ENCODE results near the gene IL31RA. TPM values are rescaled to one million over a fixed set of nuclear protein-coding genes. Genes with fewer than 3 reads are reported as not detected.

The IL31RA gene
- total RNA-seq, 2 donors from 2014 or later: 1.1 to 6.6 TPM

GRCh38 chr5:55841976-55842375, 9.2 kb upstream of the IL31RA start:
- Histone ChIP-seq H3K9me3 (no peaks in the 10 kb centered on the region), H3K27me3 (replicated peaks; ENCODE audit: insufficient read depth) (no peaks in the 10 kb centered on the region), H3K36me3 (no peaks in the 10 kb centered on the region), H3K4me1 (ENCODE audit: control insufficient read depth in 1 of 2, low read depth in 2 of 2) (no peaks in the 10 kb centered on the region), H3K4me3 (no peak overlapping the region), H3K27ac (no peak overlapping the region)
- DNase-seq (ENCODE audit: low spot score) (no peak), ATAC-seq (ENCODE audit: insufficient number of reproducible peaks, low FRiP score, low read depth) (no peak)
- TF ChIP-seq, protein P1, sequence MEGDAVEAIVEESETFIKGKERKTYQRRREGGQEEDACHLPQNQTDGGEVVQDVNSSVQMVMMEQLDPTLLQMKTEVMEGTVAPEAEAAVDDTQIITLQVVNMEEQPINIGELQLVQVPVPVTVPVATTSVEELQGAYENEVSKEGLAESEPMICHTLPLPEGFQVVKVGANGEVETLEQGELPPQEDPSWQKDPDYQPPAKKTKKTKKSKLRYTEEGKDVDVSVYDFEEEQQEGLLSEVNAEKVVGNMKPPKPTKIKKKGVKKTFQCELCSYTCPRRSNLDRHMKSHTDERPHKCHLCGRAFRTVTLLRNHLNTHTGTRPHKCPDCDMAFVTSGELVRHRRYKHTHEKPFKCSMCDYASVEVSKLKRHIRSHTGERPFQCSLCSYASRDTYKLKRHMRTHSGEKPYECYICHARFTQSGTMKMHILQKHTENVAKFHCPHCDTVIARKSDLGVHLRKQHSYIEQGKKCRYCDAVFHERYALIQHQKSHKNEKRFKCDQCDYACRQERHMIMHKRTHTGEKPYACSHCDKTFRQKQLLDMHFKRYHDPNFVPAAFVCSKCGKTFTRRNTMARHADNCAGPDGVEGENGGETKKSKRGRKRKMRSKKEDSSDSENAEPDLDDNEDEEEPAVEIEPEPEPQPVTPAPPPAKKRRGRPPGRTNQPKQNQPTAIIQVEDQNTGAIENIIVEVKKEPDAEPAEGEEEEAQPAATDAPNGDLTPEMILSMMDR (IDR thresholded peaks at IDR 0.05): no peak

DNA sequence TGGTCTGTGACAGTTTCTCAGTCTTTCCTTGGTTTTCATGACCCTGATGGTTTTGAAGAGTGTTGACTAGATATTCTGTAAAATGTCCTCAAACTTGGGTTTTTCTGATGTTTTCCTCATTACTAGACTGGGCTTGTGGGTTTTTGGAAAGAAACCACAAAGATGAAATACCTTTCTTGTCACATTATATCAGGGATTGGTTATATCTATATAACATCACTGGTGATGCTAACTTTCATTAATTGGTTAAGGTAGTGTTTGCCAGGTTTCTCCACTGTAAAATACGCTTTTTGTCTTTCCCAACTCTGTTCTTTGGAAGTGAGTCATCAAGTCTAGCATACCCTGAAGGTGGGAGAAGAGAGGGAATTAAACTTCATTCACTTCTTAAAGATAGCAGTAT, 3.3 kb upstream of the IL31RA start:
- no peak overlapping the region for H3K27ac ChIP-seq
- ATAC-seq (ENCODE audit: insufficient number of reproducible peaks, low FRiP score, low read depth) (no peak), DNase-seq (ENCODE audit: low spot score) (no peak)
- H3K27me3 ChIP-seq (replicated peaks; ENCODE audit: insufficient read depth): no peaks in the 10 kb centered on the region
- TF ChIP-seq, protein P1 (IDR thresholded peaks at IDR 0.05): no peak
- H3K4me3 ChIP-seq: no peak overlapping the region
- H3K4me1 ChIP-seq (ENCODE audit: control insufficient read depth in 1 of 2, low read depth in 2 of 2): peaks cover 4 to 9% of the 10 kb centered on the region in 2 donors
- H3K36me3 ChIP-seq: no peaks in the 10 kb centered on the region
- H3K9me3 ChIP-seq: no peaks in the 10 kb centered on the region

DNA sequence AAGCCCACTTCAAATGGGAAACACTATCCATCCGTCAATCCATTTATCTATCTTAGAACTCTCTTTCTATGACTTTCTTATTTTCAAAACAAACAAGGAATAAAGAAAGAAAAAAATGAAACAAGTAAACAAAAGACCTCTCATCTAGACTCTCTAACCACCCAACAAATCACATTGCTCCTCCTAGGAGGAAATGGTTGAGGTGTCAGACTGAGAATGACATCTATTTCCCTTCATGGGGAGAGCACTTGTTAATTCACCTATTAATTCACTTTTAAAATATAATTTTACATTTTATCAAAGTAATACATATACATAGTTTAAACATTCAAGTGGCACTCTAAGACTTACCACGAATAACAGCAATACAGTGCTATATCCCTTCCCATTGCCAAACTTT, 2.4 kb upstream of the IL31RA start:
- DNase-seq (ENCODE audit: low spot score) (no peak), ATAC-seq (ENCODE audit: insufficient number of reproducible peaks, low FRiP score, low read depth) (no peak)
- H3K27ac ChIP-seq: no peak overlapping the region
- no peaks in the 10 kb centered on the region for H3K27me3 ChIP-seq (replicated peaks; ENCODE audit: insufficient read depth)
- peaks cover 4 to 14% of the 10 kb centered on the region in 2 donors for H3K4me1 ChIP-seq (ENCODE audit: control insufficient read depth in 1 of 2, low read depth in 2 of 2)
- no peak overlapping the region for H3K4me3 ChIP-seq
- TF ChIP-seq, protein P1 (IDR thresholded peaks at IDR 0.05): no peak
- H3K36me3 ChIP-seq: no peaks in the 10 kb centered on the region
- H3K9me3 ChIP-seq: no peaks in the 10 kb centered on the region

DNA sequence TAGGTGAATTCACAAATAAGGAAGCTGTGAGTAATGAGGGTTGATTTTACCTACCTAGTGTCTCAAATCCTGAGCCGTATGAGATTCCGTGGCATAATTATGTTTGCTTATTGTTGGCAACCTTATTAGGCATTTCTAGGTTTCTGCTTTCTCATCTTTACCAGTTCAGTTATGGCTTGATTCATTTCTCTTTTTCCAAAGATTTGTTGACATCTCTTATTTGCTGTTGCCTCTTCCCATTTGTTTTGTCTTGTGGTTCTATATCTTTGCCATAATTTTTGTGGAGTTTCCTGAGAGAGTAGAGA, 470 bp downstream of the IL31RA start:
- Histone ChIP-seq H3K4me3 (peak overlapping the region; percentile 65), H3K27me3 (replicated peaks; ENCODE audit: insufficient read depth) (no peaks in the 10 kb centered on the region), H3K36me3 (no peaks in the 10 kb centered on the region), H3K4me1 (ENCODE audit: control insufficient read depth in 1 of 2, low read depth in 2 of 2) (peaks cover 4 to 17% of the 10 kb centered on the region in 2 donors), H3K9me3 (no peaks in the 10 kb centered on the region), H3K27ac (no peak overlapping the region)
- ATAC-seq (ENCODE audit: insufficient number of reproducible peaks, low FRiP score, low read depth): no peak
- TF ChIP-seq, protein P1 (IDR thresholded peaks at IDR 0.05): no peak
- no peak for DNase-seq (ENCODE audit: low spot score)

- peaks cover 4 to 17% of the 10 kb centered on the region in 2 donors for H3K4me1 ChIP-seq (ENCODE audit: control insufficient read depth in 1 of 2, low read depth in 2 of 2)
- ATAC-seq (ENCODE audit: insufficient number of reproducible peaks, low FRiP score, low read depth) (no peak), DNase-seq (ENCODE audit: low spot score) (no peak)
- no peaks in the 10 kb centered on the region for H3K9me3 ChIP-seq
- no peaks in the 10 kb centered on the region for H3K27me3 ChIP-seq (replicated peaks; ENCODE audit: insufficient read depth)
- H3K4me3 ChIP-seq: peak overlapping the region; percentile 27
- TF ChIP-seq, protein P1 (IDR thresholded peaks at IDR 0.05): no peak
- no peaks in the 10 kb centered on the region for H3K36me3 ChIP-seq
- no peak overlapping the region for H3K27ac ChIP-seq
These were observed 1.3 kb downstream of the IL31RA start for GRCh38 chr5:55852503-55852902.

Measured in thoracic aorta (tissue), 2 donors.